Measurements from ENCODE around the gene TCF20. TPM values are rescaled to one million over a fixed set of nuclear protein-coding genes. Genes with fewer than 3 reads are reported as not detected.

Gene TCF20
- total RNA-seq, 1 donor from 2014 or later: 13.0 TPM

- Histone ChIP-seq H3K36me3 (ENCODE audit: control insufficient read depth in 3 of 3, insufficient read depth in 3 of 3, low read length in 3 of 3) (no peaks in the 10 kb centered on the region), H3K9ac (ENCODE audit: low read depth in 1 of 3, low read length in 3 of 3) (no peak overlapping the region), H3K9me3 (ENCODE audit: control insufficient read depth in 3 of 3, low read length in 3 of 3) (no peaks in the 10 kb centered on the region), H3K4me3 (ENCODE audit: low read length in 3 of 3) (peak overlapping the region in 1 of 3 donors; percentile 14), H3K27me3 (ENCODE audit: control insufficient read depth in 3 of 3, insufficient read depth in 3 of 3, low read length in 3 of 3) (peaks cover 65 to 82% (median 78%) of the 10 kb centered on the region in 3 donors), H3K27ac (ENCODE audit: low read depth, low read length) (no peak overlapping the region), H3K4me1 (ENCODE audit: control insufficient read depth in 3 of 3, insufficient read depth in 3 of 3, low read length in 3 of 3) (peaks cover 0 to 6% (median 6%) of the 10 kb centered on the region in 3 donors)
Measured at GRCh38 chr22:42282252-42282942, 11.9 kb upstream of the TCF20 start.

GRCh38 chr22:42281706-42282251, 11.3 kb upstream of the TCF20 start:
- Histone ChIP-seq H3K9me3 (ENCODE audit: control insufficient read depth in 3 of 3, low read length in 3 of 3) (no peaks in the 10 kb centered on the region), H3K4me3 (ENCODE audit: low read length in 3 of 3) (no peak overlapping the region), H3K4me1 (ENCODE audit: control insufficient read depth in 3 of 3, insufficient read depth in 3 of 3, low read length in 3 of 3) (peaks cover 0 to 6% (median 6%) of the 10 kb centered on the region in 3 donors), H3K9ac (ENCODE audit: low read depth in 1 of 3, low read length in 3 of 3) (no peak overlapping the region), H3K36me3 (ENCODE audit: control insufficient read depth in 3 of 3, insufficient read depth in 3 of 3, low read length in 3 of 3) (no peaks in the 10 kb centered on the region), H3K27me3 (ENCODE audit: control insufficient read depth in 3 of 3, insufficient read depth in 3 of 3, low read length in 3 of 3) (peaks cover 65 to 79% (median 74%) of the 10 kb centered on the region in 3 donors), H3K27ac (ENCODE audit: low read depth, low read length) (no peak overlapping the region)

- no peaks in the 10 kb centered on the region for H3K36me3 ChIP-seq (ENCODE audit: control insufficient read depth in 3 of 3, insufficient read depth in 3 of 3, low read length in 3 of 3)
- H3K4me1 ChIP-seq (ENCODE audit: control insufficient read depth in 3 of 3, insufficient read depth in 3 of 3, low read length in 3 of 3): peaks cover 0 to 6% (median 6%) of the 10 kb centered on the region in 3 donors
- peaks cover 65 to 76% (median 69%) of the 10 kb centered on the region in 3 donors for H3K27me3 ChIP-seq (ENCODE audit: control insufficient read depth in 3 of 3, insufficient read depth in 3 of 3, low read length in 3 of 3)
- H3K9me3 ChIP-seq (ENCODE audit: control insufficient read depth in 3 of 3, low read length in 3 of 3): no peaks in the 10 kb centered on the region
- no peak overlapping the region for H3K27ac ChIP-seq (ENCODE audit: low read depth, low read length)
- no peak overlapping the region for H3K4me3 ChIP-seq (ENCODE audit: low read length in 3 of 3)
- no peak overlapping the region for H3K9ac ChIP-seq (ENCODE audit: low read depth in 1 of 3, low read length in 3 of 3)
Measured at GRCh38 chr22:42281284-42281683, 10.8 kb upstream of the TCF20 start.

GRCh38 chr22:42280836-42281235, 10.4 kb upstream of the TCF20 start:
- no peak overlapping the region for H3K27ac ChIP-seq (ENCODE audit: low read depth, low read length)
- peaks cover 63 to 75% (median 65%) of the 10 kb centered on the region in 3 donors for H3K27me3 ChIP-seq (ENCODE audit: control insufficient read depth in 3 of 3, insufficient read depth in 3 of 3, low read length in 3 of 3)
- no peak overlapping the region for H3K9ac ChIP-seq (ENCODE audit: low read depth in 1 of 3, low read length in 3 of 3)
- no peak overlapping the region for H3K4me3 ChIP-seq (ENCODE audit: low read length in 3 of 3)
- peaks cover 0 to 6% (median 6%) of the 10 kb centered on the region in 3 donors for H3K4me1 ChIP-seq (ENCODE audit: control insufficient read depth in 3 of 3, insufficient read depth in 3 of 3, low read length in 3 of 3)
- H3K36me3 ChIP-seq (ENCODE audit: control insufficient read depth in 3 of 3, insufficient read depth in 3 of 3, low read length in 3 of 3): no peaks in the 10 kb centered on the region
- H3K9me3 ChIP-seq (ENCODE audit: control insufficient read depth in 3 of 3, low read length in 3 of 3): no peaks in the 10 kb centered on the region

GRCh38 chr22:42280140-42280539, 9.7 kb upstream of the TCF20 start:
- Histone ChIP-seq H3K36me3 (ENCODE audit: control insufficient read depth in 3 of 3, insufficient read depth in 3 of 3, low read length in 3 of 3) (no peaks in the 10 kb centered on the region), H3K4me1 (ENCODE audit: control insufficient read depth in 3 of 3, insufficient read depth in 3 of 3, low read length in 3 of 3) (peaks cover 0 to 6% (median 6%) of the 10 kb centered on the region in 3 donors), H3K27me3 (ENCODE audit: control insufficient read depth in 3 of 3, insufficient read depth in 3 of 3, low read length in 3 of 3) (peaks cover 59 to 70% (median 63%) of the 10 kb centered on the region in 3 donors), H3K9me3 (ENCODE audit: control insufficient read depth in 3 of 3, low read length in 3 of 3) (no peaks in the 10 kb centered on the region), H3K9ac (ENCODE audit: low read depth in 1 of 3, low read length in 3 of 3) (no peak overlapping the region), H3K4me3 (ENCODE audit: low read length in 3 of 3) (no peak overlapping the region), H3K27ac (ENCODE audit: low read depth, low read length) (no peak overlapping the region)

- Histone ChIP-seq H3K4me3 (ENCODE audit: low read length in 3 of 3) (no peak overlapping the region), H3K9ac (ENCODE audit: low read depth in 1 of 3, low read length in 3 of 3) (no peak overlapping the region), H3K27me3 (ENCODE audit: control insufficient read depth in 3 of 3, insufficient read depth in 3 of 3, low read length in 3 of 3) (peaks cover 52 to 64% (median 56%) of the 10 kb centered on the region in 3 donors), H3K36me3 (ENCODE audit: control insufficient read depth in 3 of 3, insufficient read depth in 3 of 3, low read length in 3 of 3) (no peaks in the 10 kb centered on the region), H3K27ac (ENCODE audit: low read depth, low read length) (no peak overlapping the region), H3K9me3 (ENCODE audit: control insufficient read depth in 3 of 3, low read length in 3 of 3) (no peaks in the 10 kb centered on the region), H3K4me1 (ENCODE audit: control insufficient read depth in 3 of 3, insufficient read depth in 3 of 3, low read length in 3 of 3) (peaks cover 0 to 6% (median 6%) of the 10 kb centered on the region in 3 donors)
Measured at GRCh38 chr22:42279425-42280020, 9.1 kb upstream of the TCF20 start.

GRCh38 chr22:42277988-42278776, 7.7 kb upstream of the TCF20 start:
- no peak overlapping the region for H3K4me3 ChIP-seq (ENCODE audit: low read length in 3 of 3)
- H3K27ac ChIP-seq (ENCODE audit: low read depth, low read length): no peak overlapping the region
- no peak overlapping the region for H3K9ac ChIP-seq (ENCODE audit: low read depth in 1 of 3, low read length in 3 of 3)
- peaks cover 0 to 4% (median 2%) of the 10 kb centered on the region in 3 donors for H3K4me1 ChIP-seq (ENCODE audit: control insufficient read depth in 3 of 3, insufficient read depth in 3 of 3, low read length in 3 of 3)
- H3K36me3 ChIP-seq (ENCODE audit: control insufficient read depth in 3 of 3, insufficient read depth in 3 of 3, low read length in 3 of 3): no peaks in the 10 kb centered on the region
- no peaks in the 10 kb centered on the region for H3K9me3 ChIP-seq (ENCODE audit: control insufficient read depth in 3 of 3, low read length in 3 of 3)
- peaks cover 39 to 52% (median 47%) of the 10 kb centered on the region in 3 donors for H3K27me3 ChIP-seq (ENCODE audit: control insufficient read depth in 3 of 3, insufficient read depth in 3 of 3, low read length in 3 of 3)

GRCh38 chr22:42277232-42277753, 6.8 kb upstream of the TCF20 start:
- no peaks in the 10 kb centered on the region for H3K4me1 ChIP-seq (ENCODE audit: control insufficient read depth in 3 of 3, insufficient read depth in 3 of 3, low read length in 3 of 3)
- H3K9me3 ChIP-seq (ENCODE audit: control insufficient read depth in 3 of 3, low read length in 3 of 3): no peaks in the 10 kb centered on the region
- H3K27me3 ChIP-seq (ENCODE audit: control insufficient read depth in 3 of 3, insufficient read depth in 3 of 3, low read length in 3 of 3): peaks cover 32 to 43% (median 39%) of the 10 kb centered on the region in 3 donors
- H3K36me3 ChIP-seq (ENCODE audit: control insufficient read depth in 3 of 3, insufficient read depth in 3 of 3, low read length in 3 of 3): no peaks in the 10 kb centered on the region
- no peak overlapping the region for H3K27ac ChIP-seq (ENCODE audit: low read depth, low read length)
- no peak overlapping the region for H3K9ac ChIP-seq (ENCODE audit: low read depth in 1 of 3, low read length in 3 of 3)
- H3K4me3 ChIP-seq (ENCODE audit: low read length in 3 of 3): no peak overlapping the region

GRCh38 chr22:42275970-42276369, 5.5 kb upstream of the TCF20 start:
- H3K9ac ChIP-seq (ENCODE audit: low read depth in 1 of 3, low read length in 3 of 3): no peak overlapping the region
- no peaks in the 10 kb centered on the region for H3K9me3 ChIP-seq (ENCODE audit: control insufficient read depth in 3 of 3, low read length in 3 of 3)
- no peak overlapping the region for H3K4me3 ChIP-seq (ENCODE audit: low read length in 3 of 3)
- peaks cover 19 to 29% (median 27%) of the 10 kb centered on the region in 3 donors for H3K27me3 ChIP-seq (ENCODE audit: control insufficient read depth in 3 of 3, insufficient read depth in 3 of 3, low read length in 3 of 3)
- H3K27ac ChIP-seq (ENCODE audit: low read depth, low read length): no peak overlapping the region
- H3K36me3 ChIP-seq (ENCODE audit: control insufficient read depth in 3 of 3, insufficient read depth in 3 of 3, low read length in 3 of 3): no peaks in the 10 kb centered on the region
- H3K4me1 ChIP-seq (ENCODE audit: control insufficient read depth in 3 of 3, insufficient read depth in 3 of 3, low read length in 3 of 3): peaks cover 0 to under 1% (median 0%) of the 10 kb centered on the region in 3 donors
